ENCODE results near the gene GPATCH8. TPM values are rescaled to one million over a fixed set of nuclear protein-coding genes. Genes with fewer than 3 reads are reported as not detected.

GPATCH8 gene
- polyA plus RNA-seq, 3 donors, result 8.8 to 15.9 (median 14.9) TPM

DNA sequence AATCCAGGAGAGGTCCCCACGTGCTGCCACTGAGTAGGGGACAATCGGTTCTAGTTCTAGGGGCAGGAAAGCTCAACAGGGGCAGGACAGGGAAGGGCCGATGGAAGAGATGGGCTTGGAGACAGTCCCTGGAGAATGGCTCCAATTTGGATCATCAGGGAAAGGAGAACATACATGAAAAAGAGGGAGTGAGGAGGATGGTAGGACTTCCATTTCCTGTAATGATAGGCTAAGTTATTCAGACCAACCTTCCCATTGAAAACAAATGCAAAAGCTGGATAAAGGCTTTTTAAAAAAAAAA, 20.4 kb upstream of the GPATCH8 start:
- Histone ChIP-seq H3K36me3 (replicated peaks in 1 of 2; ENCODE audit: control insufficient read depth in 1 of 2, insufficient read depth in 2 of 2, low read length in 2 of 2) (no peaks in the 10 kb centered on the region), H2AFZ (ENCODE audit: insufficient read depth, low read depth, low read length, poor library complexity, severe bottlenecking) (peak overlapping the region; percentile 44), H3K4me2 (replicated peaks; ENCODE audit: extremely low read depth, low read length, poor library complexity, severe bottlenecking) (no peak overlapping the region), H3K4me1 (ENCODE audit: control insufficient read depth in 1 of 2, insufficient read depth in 2 of 2, low read length in 2 of 2) (no peaks in the 10 kb centered on the region), H3K27me3 (ENCODE audit: control insufficient read depth in 2 of 2, insufficient read depth in 2 of 2, low read length in 2 of 2) (no peaks in the 10 kb centered on the region), H3K9ac (ENCODE audit: insufficient read depth, low read length, poor library complexity, severe bottlenecking) (no peak overlapping the region), H4K20me1 (ENCODE audit: insufficient read depth, low read length) (no peaks in the 10 kb centered on the region), H3K27ac (ENCODE audit: low read depth in 1 of 2, low read length in 2 of 2) (no peak overlapping the region), H3K4me3 (replicated peaks in 1 of 3; ENCODE audit: low read depth in 2 of 3, low read length in 3 of 3) (no peak overlapping the region), H3K79me2 (ENCODE audit: insufficient read depth, low read length) (no peaks in the 10 kb centered on the region), H3K9me3 (replicated peaks in 1 of 2; ENCODE audit: control insufficient read depth in 1 of 2, insufficient read depth in 1 of 2, low read length in 2 of 2) (no peaks in the 10 kb centered on the region)
- DNase-seq, result no peak
- Mint-ChIP-seq H3K27me3 (ENCODE audit: low read depth in 3 of 3) (peaks cover 3 to 11% (median 4%) of the 10 kb centered on the region in 3 donors), H3K9me3 (peaks cover 0 to 9% (median 7%) of the 10 kb centered on the region in 7 donors), H3K4me3 (no peak overlapping the region), H3K36me3 (no peaks in the 10 kb centered on the region), H3K27ac (no peak overlapping the region), H3K4me1 (no peaks in the 10 kb centered on the region)
- 86% methylated on average over 3 of the region's 3 CpGs for WGBS (ENCODE audit: insufficient coverage)
- TF ChIP-seq, protein P1, sequence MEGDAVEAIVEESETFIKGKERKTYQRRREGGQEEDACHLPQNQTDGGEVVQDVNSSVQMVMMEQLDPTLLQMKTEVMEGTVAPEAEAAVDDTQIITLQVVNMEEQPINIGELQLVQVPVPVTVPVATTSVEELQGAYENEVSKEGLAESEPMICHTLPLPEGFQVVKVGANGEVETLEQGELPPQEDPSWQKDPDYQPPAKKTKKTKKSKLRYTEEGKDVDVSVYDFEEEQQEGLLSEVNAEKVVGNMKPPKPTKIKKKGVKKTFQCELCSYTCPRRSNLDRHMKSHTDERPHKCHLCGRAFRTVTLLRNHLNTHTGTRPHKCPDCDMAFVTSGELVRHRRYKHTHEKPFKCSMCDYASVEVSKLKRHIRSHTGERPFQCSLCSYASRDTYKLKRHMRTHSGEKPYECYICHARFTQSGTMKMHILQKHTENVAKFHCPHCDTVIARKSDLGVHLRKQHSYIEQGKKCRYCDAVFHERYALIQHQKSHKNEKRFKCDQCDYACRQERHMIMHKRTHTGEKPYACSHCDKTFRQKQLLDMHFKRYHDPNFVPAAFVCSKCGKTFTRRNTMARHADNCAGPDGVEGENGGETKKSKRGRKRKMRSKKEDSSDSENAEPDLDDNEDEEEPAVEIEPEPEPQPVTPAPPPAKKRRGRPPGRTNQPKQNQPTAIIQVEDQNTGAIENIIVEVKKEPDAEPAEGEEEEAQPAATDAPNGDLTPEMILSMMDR (IDR thresholded peaks at IDR 0.05), result no peak
- intact Hi-C loops (cut with micrococcal nuclease), result no loop called here

GRCh38 chr17:44522883-44523671, 19.9 kb upstream of the GPATCH8 start:
- H3K4me1 ChIP-seq (ENCODE audit: control insufficient read depth in 1 of 2, insufficient read depth in 2 of 2, low read length in 2 of 2), result no peaks in the 10 kb centered on the region
- H3K27me3 ChIP-seq (ENCODE audit: control insufficient read depth in 2 of 2, insufficient read depth in 2 of 2, low read length in 2 of 2), result no peaks in the 10 kb centered on the region
- Mint-ChIP-seq H3K27me3 (ENCODE audit: low read depth in 3 of 3) (peaks cover 3 to 16% (median 9%) of the 10 kb centered on the region in 3 donors), H3K27ac (no peak overlapping the region), H3K4me3 (no peak overlapping the region), H3K36me3 (no peaks in the 10 kb centered on the region), H3K9me3 (peaks cover 0 to 9% (median 7%) of the 10 kb centered on the region in 7 donors), H3K4me1 (no peaks in the 10 kb centered on the region)
- no peak overlapping the region for H3K4me3 ChIP-seq (replicated peaks in 1 of 3; ENCODE audit: low read depth in 2 of 3, low read length in 3 of 3)
- no peaks in the 10 kb centered on the region for H3K79me2 ChIP-seq (ENCODE audit: insufficient read depth, low read length)
- H3K4me2 ChIP-seq (replicated peaks; ENCODE audit: extremely low read depth, low read length, poor library complexity, severe bottlenecking), result no peak overlapping the region
- H3K9me3 ChIP-seq (replicated peaks in 1 of 2; ENCODE audit: control insufficient read depth in 1 of 2, insufficient read depth in 1 of 2, low read length in 2 of 2), result no peaks in the 10 kb centered on the region
- WGBS (ENCODE audit: insufficient coverage), result 56% methylated on average over 6 of the region's 14 CpGs
- peak; percentile 38 to 52 (median 50) for DNase-seq
- no peak overlapping the region for H3K27ac ChIP-seq (ENCODE audit: low read depth in 1 of 2, low read length in 2 of 2)
- no peaks in the 10 kb centered on the region for H3K36me3 ChIP-seq (replicated peaks in 1 of 2; ENCODE audit: control insufficient read depth in 1 of 2, insufficient read depth in 2 of 2, low read length in 2 of 2)
- intact Hi-C loops (cut with micrococcal nuclease), result no loop called here
- peak overlapping the region; percentile 44 for H2AFZ ChIP-seq (ENCODE audit: insufficient read depth, low read depth, low read length, poor library complexity, severe bottlenecking)
- no peak overlapping the region for H3K9ac ChIP-seq (ENCODE audit: insufficient read depth, low read length, poor library complexity, severe bottlenecking)
- TF ChIP-seq, protein P1 (IDR thresholded peaks at IDR 0.05), result peak; percentile 64
- H4K20me1 ChIP-seq (ENCODE audit: insufficient read depth, low read length), result no peaks in the 10 kb centered on the region
